Activated CD8-positive, alpha-beta T cell treated with anti-CD3 and anti-CD28 coated beads for 36 hours (primary cell): ENCODE measurements around the gene RGS9. TPM values are rescaled to one million over a fixed set of nuclear protein-coding genes. Genes with fewer than 3 reads are reported as not detected.
A peak's percentile ranks its signal among the peaks of the same experiment; 100 is the strongest.

Experiments used
- ATAC-seq: fragments of 200-7000 bp; cut with Tn5 transposase; one replicate; pipeline ENCODE4 v1.10.0; 2021; ENCODE audit warnings: mild to moderate bottlenecking, moderate library complexity
- CTCF ChIA-PET: fragments of 350-600 bp; sonication (Branson Sonifier 250); formaldehyde crosslinking; loops from one replicate; lab custom pipeline; 2021; ENCODE audit warnings: antibody characterized with exemption; lab: Charles Lee
- POLR2A ChIA-PET: fragments of 350-600 bp; sonication (Branson Sonifier 250); formaldehyde crosslinking; loops from one replicate; lab custom pipeline; 2021; ENCODE audit warnings: antibody characterized with exemption; lab: Charles Lee
- DNase-seq: peaks from one replicate; pipeline ENCODE4 v3.0.0-alpha.2; 2020
- H3K27ac Mint-ChIP-seq: one replicate; pipeline ENCODE4 v1.8.0; 2021; ENCODE audit warnings: mild to moderate bottlenecking, mixed read lengths
- H3K27me3 Mint-ChIP-seq: one replicate; pipeline ENCODE4 v1.8.0; 2021; ENCODE audit warnings: mixed read lengths
- H3K36me3 Mint-ChIP-seq: one replicate; pipeline ENCODE4 v1.8.0; 2021; ENCODE audit warnings: low read depth, mixed read lengths
- H3K4me1 Mint-ChIP-seq: one replicate; pipeline ENCODE4 v1.8.0; 2021; ENCODE audit warnings: low read depth, mixed read lengths
- H3K4me3 Mint-ChIP-seq: one replicate; pipeline ENCODE4 v1.8.0; 2021; ENCODE audit warnings: mild to moderate bottlenecking, moderate library complexity, mixed read lengths
- H3K9me3 Mint-ChIP-seq: one replicate; pipeline ENCODE4 v1.8.0; 2021; ENCODE audit warnings: mixed read lengths
- intact Hi-C: fragments of 100-400 bp; cut with micrococcal nuclease; formaldehyde crosslinking; loops from one replicate; pipeline ENCODE4 v1.10.0; 2022
- total RNA-seq, 2 experiments: library from RNA; stranded (reverse); gene quantifications; one replicate each; pipeline ENCODE4 v1.2.3, GENCODE V29; 2021
- TF ChIP-seq, protein P1 (sequence below): fragments of 200-600 bp; IDR thresholded peaks from one replicate; pipeline ENCODE4 v1.8.0; 2022; ENCODE audit warnings: antibody characterized with exemption, mild to moderate bottlenecking

Gene RGS9
- total RNA-seq, 2 experiments from 2014 or later = 1.3 to 1.9 TPM

DNA sequence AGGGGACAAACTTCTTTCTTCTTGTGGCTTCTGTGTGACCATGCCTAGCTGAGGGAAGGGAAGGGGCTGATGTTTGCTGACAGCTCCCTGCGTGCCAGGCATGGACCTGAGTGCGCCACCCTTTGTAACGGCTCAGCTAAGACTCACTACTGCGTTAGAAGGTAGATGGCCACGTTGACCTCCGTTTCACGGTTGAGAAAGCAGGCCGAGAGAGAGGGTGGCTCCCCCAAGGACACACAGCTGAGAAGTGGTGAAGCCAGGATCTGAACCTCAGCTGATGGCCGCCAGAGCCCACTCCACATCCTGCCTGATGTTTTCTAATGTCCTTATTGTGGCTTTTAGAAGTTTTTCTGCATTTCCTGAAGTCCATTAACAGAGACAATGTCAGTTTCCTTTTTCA, 45.1 kb downstream of the RGS9 start:
- H3K27ac Mint-ChIP-seq = peak overlapping the region; percentile 86
- ChIA-PET POLR2A (interaction anchor here (0.8 to 1.8 kb wide), 6 partner anchors 9 to 154 kb away, joined by 3 to 8 read pairs (median 4); partner anchors contain the start of gene RGS9), CTCF (interaction anchor here (0.7 to 2.1 kb wide), 4 partner anchors 15 to 48 kb away, joined by 3 to 8 read pairs (median 4); partner anchors contain the start of gene RGS9)
- H3K4me3 Mint-ChIP-seq = no peak overlapping the region
- no peak for DNase-seq
- H3K4me1 Mint-ChIP-seq = peaks cover 53% of the 10 kb centered on the region
- no peaks in the 10 kb centered on the region for H3K36me3 Mint-ChIP-seq
- no peak for ATAC-seq
- intact Hi-C loops = no loop called here
- H3K9me3 Mint-ChIP-seq = no peaks in the 10 kb centered on the region
- TF ChIP-seq, protein P1, sequence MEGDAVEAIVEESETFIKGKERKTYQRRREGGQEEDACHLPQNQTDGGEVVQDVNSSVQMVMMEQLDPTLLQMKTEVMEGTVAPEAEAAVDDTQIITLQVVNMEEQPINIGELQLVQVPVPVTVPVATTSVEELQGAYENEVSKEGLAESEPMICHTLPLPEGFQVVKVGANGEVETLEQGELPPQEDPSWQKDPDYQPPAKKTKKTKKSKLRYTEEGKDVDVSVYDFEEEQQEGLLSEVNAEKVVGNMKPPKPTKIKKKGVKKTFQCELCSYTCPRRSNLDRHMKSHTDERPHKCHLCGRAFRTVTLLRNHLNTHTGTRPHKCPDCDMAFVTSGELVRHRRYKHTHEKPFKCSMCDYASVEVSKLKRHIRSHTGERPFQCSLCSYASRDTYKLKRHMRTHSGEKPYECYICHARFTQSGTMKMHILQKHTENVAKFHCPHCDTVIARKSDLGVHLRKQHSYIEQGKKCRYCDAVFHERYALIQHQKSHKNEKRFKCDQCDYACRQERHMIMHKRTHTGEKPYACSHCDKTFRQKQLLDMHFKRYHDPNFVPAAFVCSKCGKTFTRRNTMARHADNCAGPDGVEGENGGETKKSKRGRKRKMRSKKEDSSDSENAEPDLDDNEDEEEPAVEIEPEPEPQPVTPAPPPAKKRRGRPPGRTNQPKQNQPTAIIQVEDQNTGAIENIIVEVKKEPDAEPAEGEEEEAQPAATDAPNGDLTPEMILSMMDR = no peak
- H3K27me3 Mint-ChIP-seq = peaks cover 6% of the 10 kb centered on the region

DNA sequence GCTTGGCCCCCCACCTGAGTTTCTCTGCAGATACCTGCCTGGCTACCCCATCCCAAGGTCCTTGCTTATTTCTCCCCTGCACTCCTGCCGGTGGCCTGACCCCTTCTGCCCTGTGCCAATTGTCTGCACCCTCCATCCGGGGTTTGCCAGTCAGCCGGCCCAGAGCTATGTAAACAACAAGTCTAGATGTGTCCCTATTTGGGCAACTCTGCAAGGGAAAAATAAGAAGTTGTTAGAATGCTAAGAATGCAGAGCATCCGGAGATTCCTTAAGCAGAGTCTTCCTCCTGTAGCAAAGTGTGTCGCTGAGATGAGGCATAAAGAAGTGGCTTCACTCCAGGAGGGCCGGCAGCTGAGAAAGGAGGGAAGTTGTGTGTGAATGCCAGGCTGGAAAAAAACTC, 46.6 kb downstream of the RGS9 start:
- no peak overlapping the region for H3K4me3 Mint-ChIP-seq
- DNase-seq = no peak
- H3K36me3 Mint-ChIP-seq = no peaks in the 10 kb centered on the region

DNA sequence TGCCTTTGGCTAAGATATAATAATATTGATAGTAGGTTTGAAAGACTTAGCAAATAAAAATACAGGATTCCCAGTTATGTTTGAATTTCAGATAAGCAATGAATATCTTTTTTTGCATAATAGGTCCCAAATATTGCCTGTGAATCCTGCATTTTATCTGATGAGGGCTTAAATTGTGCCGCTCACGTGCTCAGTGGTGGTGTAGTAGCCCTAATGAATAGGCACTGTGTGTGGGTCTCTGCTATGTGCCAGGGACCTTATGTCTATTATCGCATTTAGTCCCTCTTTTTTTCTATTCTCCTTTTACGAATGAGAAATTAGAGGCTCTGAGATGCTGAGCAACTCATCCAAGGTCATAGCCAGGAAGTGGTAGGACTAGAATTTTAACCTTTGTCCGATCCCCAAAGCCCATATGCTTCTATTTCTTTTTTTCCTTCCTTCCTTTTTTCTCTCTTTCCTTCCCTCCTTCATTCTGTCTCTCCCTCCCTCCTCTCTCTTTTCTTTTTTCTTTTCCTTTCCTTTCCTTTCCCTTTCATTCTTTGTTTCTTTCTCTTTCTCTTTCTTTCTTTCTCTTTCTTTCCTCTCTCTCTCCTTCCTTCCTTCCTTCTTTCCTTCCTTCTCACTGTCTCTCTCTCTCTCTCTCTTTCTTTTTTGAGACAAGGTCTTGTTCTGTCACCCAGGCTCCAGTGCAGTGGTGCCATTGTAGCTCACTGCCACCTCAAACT, 47.2 kb downstream of the RGS9 start:
- no peaks in the 10 kb centered on the region for H3K9me3 Mint-ChIP-seq
- peaks cover 6% of the 10 kb centered on the region for H3K27me3 Mint-ChIP-seq
- TF ChIP-seq, protein P1 = no peak
- intact Hi-C loops = no loop called here
- peaks cover 40% of the 10 kb centered on the region for H3K4me1 Mint-ChIP-seq
- H3K27ac Mint-ChIP-seq = no peak overlapping the region
- CTCF ChIA-PET = no interaction called here
- ATAC-seq (no peak), DNase-seq (no peak)
- no peaks in the 10 kb centered on the region for H3K36me3 Mint-ChIP-seq
- POLR2A ChIA-PET = no interaction called here
- H3K4me3 Mint-ChIP-seq = no peak overlapping the region

More for the DNA sequence above, 46.6 kb downstream of the RGS9 start:
- peaks cover 6% of the 10 kb centered on the region for H3K27me3 Mint-ChIP-seq
- no peaks in the 10 kb centered on the region for H3K9me3 Mint-ChIP-seq
- H3K27ac Mint-ChIP-seq = no peak overlapping the region
- H3K4me1 Mint-ChIP-seq = peaks cover 46% of the 10 kb centered on the region
- ChIA-PET POLR2A (interaction anchor here (1.5 kb wide), 1 partner anchor 10 kb away, joined by 4 read pairs; no protein-coding TSS in a partner anchor), CTCF (no interaction called here)
- ATAC-seq = no peak
- intact Hi-C loops = no loop called here
- TF ChIP-seq, protein P1 = no peak

DNA sequence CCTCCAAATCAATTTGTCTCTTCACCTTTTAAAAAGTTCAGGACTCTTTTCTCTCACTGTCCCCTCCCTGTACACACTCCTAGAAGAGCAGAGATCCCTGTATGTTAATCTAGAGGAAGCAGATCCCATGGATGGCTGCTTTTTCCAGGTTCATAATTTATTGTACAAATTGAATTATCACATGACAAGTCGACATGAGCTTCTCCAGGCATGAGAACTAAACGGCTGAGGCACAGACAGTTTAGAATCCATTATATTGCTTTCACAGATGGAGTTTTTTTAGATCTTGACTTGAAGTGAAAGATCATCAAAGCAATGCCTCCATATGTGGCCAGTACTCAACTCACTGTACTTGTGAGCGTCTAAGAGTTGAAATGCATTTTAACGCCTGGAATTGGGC, 47.9 kb downstream of the RGS9 start:
- TF ChIP-seq, protein P1 = no peak
- H3K27ac Mint-ChIP-seq = no peak overlapping the region
- ATAC-seq (no peak), DNase-seq (no peak)
- intact Hi-C loops = no loop called here
- H3K4me3 Mint-ChIP-seq = no peak overlapping the region
- H3K4me1 Mint-ChIP-seq = peaks cover 33% of the 10 kb centered on the region
- no peaks in the 10 kb centered on the region for H3K9me3 Mint-ChIP-seq
- ChIA-PET CTCF (interaction anchor here (0.7 to 0.9 kb wide), 2 partner anchors 13 to 15 kb away, joined by 3 to 5 read pairs; no protein-coding TSS in a partner anchor), POLR2A (no interaction called here)
- peaks cover 6% of the 10 kb centered on the region for H3K27me3 Mint-ChIP-seq
- H3K36me3 Mint-ChIP-seq = no peaks in the 10 kb centered on the region
